HepG2 (cell line): ENCODE data around the gene STAT1. TPM values are rescaled to one million over a fixed set of nuclear protein-coding genes. Genes with fewer than 3 reads are reported as not detected.
A peak's percentile ranks its signal among the peaks of the same experiment; 100 is the strongest.

Source experiments
- AKNA ChIP-seq: sonication (generic); formaldehyde crosslinking; IDR thresholded peaks from 2 replicates; pipeline ENCODE4 v1.4.0; 2020; ENCODE audit warnings: missing genetic modification reagents, borderline replicate concordance
- ASH2L ChIP-seq: fragments of 300-600, 200-600 bp; sonication (generic); IDR thresholded peaks from 2 replicates; pipeline ENCODE4 v1.7.0; 2017; ENCODE audit warnings: low read depth, mild to moderate bottlenecking, moderate library complexity, mixed read lengths, low read length; ENCODE audit not compliant: insufficient read length
- CENPX ChIP-seq: sonication (generic); formaldehyde crosslinking; IDR thresholded peaks from 2 replicates; pipeline ENCODE4 v1.9.0; 2021; ENCODE audit warnings: mild to moderate bottlenecking, missing genetic modification reagents, moderate library complexity
- MTF2 ChIP-seq: sonication (generic); formaldehyde crosslinking; IDR thresholded peaks from 2 replicates; pipeline ENCODE4 v1.5.0; 2020; ENCODE audit warnings: missing genetic modification reagents, borderline replicate concordance
- PBX2 ChIP-seq: IDR thresholded peaks from 2 replicates; pipeline ENCODE4 v1.6.1; 2016; ENCODE audit warnings: control low read depth
- RBFOX2 ChIP-seq: fragments of 200-400 bp; formaldehyde crosslinking; IDR thresholded peaks from 2 replicates; pipeline ENCODE4 v1.6.1; 2017; ENCODE audit warnings: low read depth, mild to moderate bottlenecking, low read length
- STAT5B ChIP-seq: sonication (generic); formaldehyde crosslinking; IDR thresholded peaks from 2 replicates; pipeline ENCODE4 v1.4.0; 2020; ENCODE audit warnings: missing genetic modification reagents
- U2AF2 ChIP-seq: fragments of 200-400 bp; formaldehyde crosslinking; IDR thresholded peaks from 2 replicates; pipeline ENCODE4 v1.6.1; 2017; ENCODE audit warnings: low read depth, mild to moderate bottlenecking, low read length
- ZC3H13 ChIP-seq: sonication (generic); formaldehyde crosslinking; IDR thresholded peaks from 2 replicates; pipeline ENCODE4 v1.8.1; 2023; ENCODE audit warnings: mild to moderate bottlenecking, missing genetic modification reagents, moderate library complexity
- ZNF160 ChIP-seq: sonication (generic); formaldehyde crosslinking; IDR thresholded peaks from 2 replicates; pipeline ENCODE4 v1.8.0; 2022; ENCODE audit warnings: mild to moderate bottlenecking, inconsistent platforms, missing genetic modification reagents
- ZNF331 ChIP-seq: sonication (generic); formaldehyde crosslinking; IDR thresholded peaks from 2 replicates; pipeline ENCODE4 v1.4.0; 2020; ENCODE audit warnings: missing genetic modification reagents
- ZNF512 ChIP-seq: sonication (generic); formaldehyde crosslinking; IDR thresholded peaks from 2 replicates; pipeline ENCODE4 v1.4.0; 2020; ENCODE audit warnings: mild to moderate bottlenecking, missing genetic modification reagents
- ZNF549 ChIP-seq: sonication (generic); formaldehyde crosslinking; IDR thresholded peaks from 2 replicates; pipeline ENCODE4 v1.5.0; 2020; ENCODE audit warnings: missing genetic modification reagents
- ZNF550 ChIP-seq: sonication (generic); formaldehyde crosslinking; IDR thresholded peaks from 2 replicates; pipeline ENCODE4 v1.4.0; 2020; ENCODE audit warnings: mild to moderate bottlenecking, missing genetic modification reagents, borderline replicate concordance
- ZNF598 ChIP-seq: sonication (generic); formaldehyde crosslinking; IDR thresholded peaks from 2 replicates; pipeline ENCODE4 v1.5.1; 2020; ENCODE audit warnings: mild to moderate bottlenecking, missing genetic modification reagents, borderline replicate concordance
- ZNF777 ChIP-seq: sonication (generic); formaldehyde crosslinking; IDR thresholded peaks from 2 replicates; pipeline ENCODE4 v1.4.0; 2020; ENCODE audit warnings: missing genetic modification reagents
- ZNF780A ChIP-seq: sonication (generic); formaldehyde crosslinking; IDR thresholded peaks from 2 replicates; pipeline ENCODE4 v1.8.0; 2022; ENCODE audit warnings: mild to moderate bottlenecking, missing genetic modification reagents, moderate library complexity
- polyA plus RNA-seq, 8 experiments: library from polyadenylated mRNA; depleted of rRNA in 3 of 8; stranded (reverse) in 7 of 8; unstranded in 1 of 8; fragments of >200 nt; fragmentation: Illumina TruSeq in 4 of 8; extraction: Trizol in 4 of 8; gene quantifications; 2 replicates each; pipeline versions ENCODE4 v1.2.1 to v1.2.3, GENCODE V29; 2011 to 2016; ENCODE audit warnings: low read depth in 4 of 8, missing spikeins in 1 of 8, mixed read lengths in 1 of 8; ENCODE audit not compliant: insufficient read depth in 1 of 8
- total RNA-seq, 5 experiments: library from RNA; depleted of rRNA; stranded (reverse); fragments of >200 nt; fragmentation: Illumina TruSeq; extraction: Trizol; gene quantifications; 2 replicates each; pipeline ENCODE4 v1.2.3, GENCODE V29; 2016; ENCODE audit warnings: low read depth in 1 of 5
- TF ChIP-seq, protein P1 (sequence below): sonication (generic); formaldehyde crosslinking; IDR thresholded peaks from 2 replicates; pipeline ENCODE4 v1.4.0; 2020; ENCODE audit warnings: missing genetic modification reagents

Gene STAT1
- total and polyA plus RNA-seq, 2 of the 13 experiments (the other 11 are each of a cell fraction or from before 2014, with no cell fraction given) = 21.8 to 59.6 TPM

GRCh38 chr2:191013932-191014652, at the start of gene STAT1 (continued):
- TF ChIP-seq AKNA (CRISPR knock-in tag) (no peak), ZC3H13 (CRISPR knock-in tag) (peak; percentile 87), ZNF331 (CRISPR knock-in tag) (peak; percentile 90), ZNF160 (CRISPR knock-in tag) (peak; percentile 91), U2AF2 (0 out of 2 replicates have a peak, but pooled peaks have one; percentile 33), ZNF780A (CRISPR knock-in tag) (no peak), ZNF512 (CRISPR knock-in tag) (peak; percentile 21; the same call in 1 of the 2 replicates), STAT5B (CRISPR knock-in tag) (no peak), ZNF598 (CRISPR knock-in tag) (peak; percentile 87), ASH2L (peak; percentile 100), ZNF549 (CRISPR knock-in tag) (no peak), ZNF777 (CRISPR knock-in tag) (peak; percentile 98), ZNF550 (CRISPR knock-in tag) (peak; percentile 87; the same call in 1 of the 2 replicates), CENPX (CRISPR knock-in tag) (no peak), RBFOX2 (peak; percentile 98), PBX2 (CRISPR knock-in tag) (no peak), MTF2 (peak; percentile 85; the same call in 1 of the 2 replicates)
- TF ChIP-seq, protein P1, sequence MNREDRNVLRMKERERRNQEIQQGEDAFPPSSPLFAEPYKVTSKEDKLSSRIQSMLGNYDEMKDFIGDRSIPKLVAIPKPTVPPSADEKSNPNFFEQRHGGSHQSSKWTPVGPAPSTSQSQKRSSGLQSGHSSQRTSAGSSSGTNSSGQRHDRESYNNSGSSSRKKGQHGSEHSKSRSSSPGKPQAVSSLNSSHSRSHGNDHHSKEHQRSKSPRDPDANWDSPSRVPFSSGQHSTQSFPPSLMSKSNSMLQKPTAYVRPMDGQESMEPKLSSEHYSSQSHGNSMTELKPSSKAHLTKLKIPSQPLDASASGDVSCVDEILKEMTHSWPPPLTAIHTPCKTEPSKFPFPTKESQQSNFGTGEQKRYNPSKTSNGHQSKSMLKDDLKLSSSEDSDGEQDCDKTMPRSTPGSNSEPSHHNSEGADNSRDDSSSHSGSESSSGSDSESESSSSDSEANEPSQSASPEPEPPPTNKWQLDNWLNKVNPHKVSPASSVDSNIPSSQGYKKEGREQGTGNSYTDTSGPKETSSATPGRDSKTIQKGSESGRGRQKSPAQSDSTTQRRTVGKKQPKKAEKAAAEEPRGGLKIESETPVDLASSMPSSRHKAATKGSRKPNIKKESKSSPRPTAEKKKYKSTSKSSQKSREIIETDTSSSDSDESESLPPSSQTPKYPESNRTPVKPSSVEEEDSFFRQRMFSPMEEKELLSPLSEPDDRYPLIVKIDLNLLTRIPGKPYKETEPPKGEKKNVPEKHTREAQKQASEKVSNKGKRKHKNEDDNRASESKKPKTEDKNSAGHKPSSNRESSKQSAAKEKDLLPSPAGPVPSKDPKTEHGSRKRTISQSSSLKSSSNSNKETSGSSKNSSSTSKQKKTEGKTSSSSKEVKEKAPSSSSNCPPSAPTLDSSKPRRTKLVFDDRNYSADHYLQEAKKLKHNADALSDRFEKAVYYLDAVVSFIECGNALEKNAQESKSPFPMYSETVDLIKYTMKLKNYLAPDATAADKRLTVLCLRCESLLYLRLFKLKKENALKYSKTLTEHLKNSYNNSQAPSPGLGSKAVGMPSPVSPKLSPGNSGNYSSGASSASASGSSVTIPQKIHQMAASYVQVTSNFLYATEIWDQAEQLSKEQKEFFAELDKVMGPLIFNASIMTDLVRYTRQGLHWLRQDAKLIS (CRISPR knock-in tag) = peak; percentile 10
